SK-N-SH (cell line): ENCODE data around the gene ZFP92. TPM values are rescaled to one million over a fixed set of nuclear protein-coding genes. Genes with fewer than 3 reads are reported as not detected.

Source experiments
- polyA plus RNA-seq, 3 experiments: library from polyadenylated mRNA; depleted of rRNA; stranded (reverse); fragments of >200 nt; gene quantifications; 2 replicates each; pipeline ENCODE4 v1.2.3, GENCODE V29; 2012
- small RNA-seq, 7 experiments: library from RNA; depleted of rRNA; stranded (forward); fragments of <200 nt; gene quantifications; one replicate each; pipeline ENCODE3, GENCODE V24; 2012

ZFP92 gene
- polyA plus RNA-seq, 1 of the 3 experiments (the other 2 are of a cell fraction) = 0.28 TPM

Small RNAs within 50 kb of the gene (small RNA-seq; reads per million reads assigned to genes)
- gene RN7SL667P = 0 reads per million in 7 experiments

Other genes with a start within 250 kb of the ZFP92 start
- gene MAGEA1, start 232.2 kb upstream of the ZFP92 start, polyA plus RNA-seq (2012; rRNA removed) = 3.0 and 3.8 TPM in 2 replicates
- not detected in 2 replicates for gene PNMA6F, start 89.7 kb upstream of the ZFP92 start, polyA plus RNA-seq (2012; rRNA removed)
- gene ZNF275, start 77.3 kb upstream of the ZFP92 start, polyA plus RNA-seq (2012; rRNA removed) = 4.9 and 6.3 TPM in 2 replicates
- gene PNMA6E, start 10.1 kb upstream of the ZFP92 start, polyA plus RNA-seq (2012; rRNA removed) = not detected in 2 replicates
- gene TREX2, start 34.6 kb downstream of the ZFP92 start, polyA plus RNA-seq (2012; rRNA removed) = 0.76 and 0.78 TPM in 2 replicates
- 27.1 and 39.7 TPM in 2 replicates for gene HAUS7, start 59.1 kb downstream of the ZFP92 start, polyA plus RNA-seq (2012; rRNA removed)
- 15.2 and 28.9 TPM in 2 replicates for gene BGN, start 83.5 kb downstream of the ZFP92 start, polyA plus RNA-seq (2012; rRNA removed)
- gene ATP2B3, start 106.2 kb downstream of the ZFP92 start, polyA plus RNA-seq (2012; rRNA removed) = 0.16 and 0.18 TPM in 2 replicates
- gene CCNQ, start 187.7 kb downstream of the ZFP92 start, polyA plus RNA-seq (2012; rRNA removed) = 44.5 and 45.3 TPM in 2 replicates
- 0.05 and 0.08 TPM in 2 replicates for gene DUSP9, start 235.7 kb downstream of the ZFP92 start, polyA plus RNA-seq (2012; rRNA removed)